Heart left ventricle (tissue), 13 donors: ENCODE measurements around the gene GNA15.

Experiments
- POLR2A ChIP-seq, 2 donors: fragments of 450-650 bp; IDR thresholded peaks; one replicate each; pipeline ENCODE4 v1.6.1; 2017; ENCODE audit warnings: antibody characterized with exemption in 2 of 2, mild to moderate bottlenecking in 2 of 2, moderate library complexity in 2 of 2
- TF ChIP-seq, protein P1 (sequence below), 12 donors: fragments of 200-600 bp; sonication (generic) in 4 of 12; IDR thresholded peaks; one replicate each; pipeline versions ENCODE4 v1.5.0 to v1.8.0; 2018 to 2022; ENCODE audit warnings: antibody characterized with exemption in 12 of 12, mild to moderate bottlenecking in 5 of 12
- donor health status: ischemic (EF 13 %, LVEDD 7.1; RV severe dilation, severe dysfunction).
- donor health status: DM: no; HTN: yes; CAD: no.
- donor health status: DM: no; HTN: no; CAD: no.
- donor health status: ischemic (EF 25% LVEDD 6.9; RV normal size, moderate dysfunction).
- donor health status: ischemic (EF 25% LVEDD 5.7; RV mildly dilated, moderate dysfunction).
- donor health status: ischemic (EF 35%, LVEDD 5.7; RV mildly dilated, moderate dysfunction).
- donor health status: nonischemic (EF 11% LVEDD 7.7; RV severe dilation, severe dysfunction).
- donor health status: DM: yes; HTN: yes; CAD: no.
- donor health status: PGD.
- donor health status: ischemic (EF 29% LVEDD 5.4; RV normal size, mild dysfunction).
- donor health status: nonischemic (EF 23%, LVEDD 6.1; RV moderate dilation, normal function).

GRCh38 chr19:3123088-3123721 lies 12.6 kb upstream of the GNA15 start:
- no peak for TF ChIP-seq POLR2A (IDR thresholded peaks at IDR 0.05)
- TF ChIP-seq, protein P1, sequence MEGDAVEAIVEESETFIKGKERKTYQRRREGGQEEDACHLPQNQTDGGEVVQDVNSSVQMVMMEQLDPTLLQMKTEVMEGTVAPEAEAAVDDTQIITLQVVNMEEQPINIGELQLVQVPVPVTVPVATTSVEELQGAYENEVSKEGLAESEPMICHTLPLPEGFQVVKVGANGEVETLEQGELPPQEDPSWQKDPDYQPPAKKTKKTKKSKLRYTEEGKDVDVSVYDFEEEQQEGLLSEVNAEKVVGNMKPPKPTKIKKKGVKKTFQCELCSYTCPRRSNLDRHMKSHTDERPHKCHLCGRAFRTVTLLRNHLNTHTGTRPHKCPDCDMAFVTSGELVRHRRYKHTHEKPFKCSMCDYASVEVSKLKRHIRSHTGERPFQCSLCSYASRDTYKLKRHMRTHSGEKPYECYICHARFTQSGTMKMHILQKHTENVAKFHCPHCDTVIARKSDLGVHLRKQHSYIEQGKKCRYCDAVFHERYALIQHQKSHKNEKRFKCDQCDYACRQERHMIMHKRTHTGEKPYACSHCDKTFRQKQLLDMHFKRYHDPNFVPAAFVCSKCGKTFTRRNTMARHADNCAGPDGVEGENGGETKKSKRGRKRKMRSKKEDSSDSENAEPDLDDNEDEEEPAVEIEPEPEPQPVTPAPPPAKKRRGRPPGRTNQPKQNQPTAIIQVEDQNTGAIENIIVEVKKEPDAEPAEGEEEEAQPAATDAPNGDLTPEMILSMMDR (IDR thresholded peaks at IDR 0.05) = no peak
